B cell (primary cell): ENCODE data around the gene ADARB2. TPM values are rescaled to one million over a fixed set of nuclear protein-coding genes. Genes with fewer than 3 reads are reported as not detected.

ENCODE experiments used
- ATAC-seq: fragments of 200-7000 bp; cut with Tn5 transposase; one replicate; pipeline ENCODE4 v1.10.0; 2021; ENCODE audit warnings: low read depth, mild to moderate bottlenecking, moderate number of reproducible peaks, moderate library complexity
- CTCF ChIA-PET: fragments of 350-600 bp; sonication (Branson Sonifier 250); formaldehyde crosslinking; loops from one replicate; lab custom pipeline; 2021; ENCODE audit warnings: antibody characterized with exemption, inconsistent platforms; lab: Charles Lee
- POLR2A ChIA-PET: fragments of 350-600 bp; sonication (Branson Sonifier 250); formaldehyde crosslinking; loops from one replicate; lab custom pipeline; 2021; ENCODE audit warnings: antibody characterized with exemption; lab: Charles Lee
- DNase-seq: peaks from one replicate; pipeline ENCODE4 v3.0.0; 2013
- H2AFZ ChIP-seq: 2 replicates; pipeline ENCODE4 v1.6.1; 2012; ENCODE audit warnings: mild to moderate bottlenecking, low read depth, low read length; ENCODE audit not compliant: insufficient read depth, poor library complexity, severe bottlenecking
- H3K27ac ChIP-seq, 2 donors: 1 replicate in 1 of 2; 2 replicates in 1 of 2; pipeline ENCODE4 v1.5.1; 2012 to 2013; ENCODE audit warnings: low read length in 2 of 2, mild to moderate bottlenecking in 2 of 2, moderate library complexity in 1 of 2
- H3K27me3 ChIP-seq, 4 experiments: fragments of 200-600 bp in 1 of 4; sonication (generic) in 1 of 4; replicated peaks in 1 of 4; 1 replicate in 2 of 4; 2 replicates in 2 of 4; pipeline versions ENCODE4 v1.6.1 to v1.7.0; 2013 to 2016; ENCODE audit warnings: low read length in 3 of 4, mild to moderate bottlenecking in 2 of 4, mixed read lengths in 1 of 4, moderate library complexity in 1 of 4; ENCODE audit not compliant: insufficient read depth in 4 of 4, control insufficient read depth in 3 of 4; ENCODE audit errors: control extremely low read depth in 1 of 4
- H3K36me3 ChIP-seq, 2 experiments: replicated peaks in 1 of 2; 1 replicate in 1 of 2; 2 replicates in 1 of 2; pipeline versions ENCODE4 v1.6.1 to v1.7.1; 2013; ENCODE audit warnings: low read length in 1 of 2; ENCODE audit not compliant: insufficient read depth in 2 of 2, control insufficient read depth in 1 of 2; ENCODE audit errors: control extremely low read depth in 1 of 2, extremely low read depth in 1 of 2
- H3K4me1 ChIP-seq, 2 donors: fragments of 200-600 bp in 1 of 2; sonication (generic) in 1 of 2; 1 replicate in 1 of 2; 2 replicates in 1 of 2; pipeline versions ENCODE4 v1.5.1 to v1.6.1; 2013 to 2017; ENCODE audit warnings: low read length in 2 of 2; ENCODE audit not compliant: control insufficient read depth in 2 of 2, insufficient read depth in 2 of 2
- H3K4me2 ChIP-seq: replicated peaks from 2 replicates; pipeline ENCODE3; 2012; ENCODE audit warnings: mild to moderate bottlenecking, low read depth, low read length; ENCODE audit not compliant: poor library complexity, severe bottlenecking
- H3K4me3 ChIP-seq, 5 experiments: fragments of 200-600 bp in 1 of 5; sonication (generic) in 1 of 5; 1 replicate in 3 of 5; 2 replicates in 2 of 5; pipeline versions ENCODE4 v1.5.1 to v1.7.0; 2011 to 2016; ENCODE audit warnings: low read length in 4 of 5, mild to moderate bottlenecking in 4 of 5, low read depth in 2 of 5, control low read depth in 1 of 5, moderate library complexity in 1 of 5; ENCODE audit not compliant: insufficient read depth in 1 of 5; ENCODE audit errors: control extremely low read depth in 1 of 5, extremely low read depth in 1 of 5
- H3K79me2 ChIP-seq: fragments of 200-600 bp; sonication (generic); one replicate; pipeline ENCODE4 v1.6.0; 2016; ENCODE audit warnings: low read length; ENCODE audit not compliant: control insufficient read depth, insufficient read depth
- H3K9ac ChIP-seq: fragments of 200-600 bp; sonication (generic); 2 replicates; pipeline ENCODE4 v1.6.1; 2017; ENCODE audit warnings: mild to moderate bottlenecking, low read length, moderate library complexity
- H3K9me3 ChIP-seq, 3 donors: one replicate each; pipeline versions ENCODE4 v1.6.1 to v1.7.1; 2013; ENCODE audit warnings: low read length in 2 of 3; ENCODE audit not compliant: control insufficient read depth in 2 of 3, insufficient read depth in 1 of 3; ENCODE audit errors: control extremely low read depth in 1 of 3
- H4K20me1 ChIP-seq: 2 replicates; pipeline ENCODE4 v1.6.0; 2012; ENCODE audit warnings: mild to moderate bottlenecking, low read length; ENCODE audit not compliant: insufficient read depth, control insufficient read depth, poor library complexity, severe bottlenecking
- H3K27ac Mint-ChIP-seq: one replicate; pipeline ENCODE4 v1.8.0; 2021; ENCODE audit warnings: mixed read lengths
- H3K27me3 Mint-ChIP-seq: one replicate; pipeline ENCODE4 v1.8.0; 2021; ENCODE audit warnings: mixed read lengths
- H3K4me1 Mint-ChIP-seq: one replicate; pipeline ENCODE4 v1.8.0; 2021; ENCODE audit warnings: mixed read lengths
- H3K4me3 Mint-ChIP-seq: one replicate; pipeline ENCODE4 v1.8.0; 2021; ENCODE audit warnings: mixed read lengths
- H3K9me3 Mint-ChIP-seq: one replicate; pipeline ENCODE4 v1.8.0; 2022; ENCODE audit warnings: mixed read lengths; ENCODE audit not compliant: insufficient read depth
- EZH2 ChIP-seq: IDR thresholded peaks from 2 replicates; pipeline ENCODE4 v1.6.1; 2012; ENCODE audit warnings: borderline replicate concordance, low read depth, mild to moderate bottlenecking, moderate library complexity, low read length; ENCODE audit not compliant: insufficient read depth, poor library complexity, severe bottlenecking
- WGBS: methylation state at CpG from one replicate; pipeline ENCODE4 v1.1.5; 2013; ENCODE audit warnings: missing lambda C conversion rate; ENCODE audit not compliant: insufficient coverage; 5-methylcytosine and 5-hydroxymethylcytosine counted together
- intact Hi-C: fragments of 100-400 bp; cut with micrococcal nuclease; formaldehyde crosslinking; loops from one replicate; pipeline ENCODE4 v1.10.0; 2022
- polyA plus RNA-seq: library from polyadenylated mRNA; depleted of rRNA; stranded (reverse); fragments of >200 nt; gene quantifications from 2 replicates; pipeline ENCODE4 v1.2.3, GENCODE V29; 2012
- total RNA-seq, 2 donors: library from RNA; stranded (reverse); fragments of 120-200 nt in 1 of 2; gene quantifications; 1 replicate in 1 of 2; 2 replicates in 1 of 2; pipeline versions ENCODE4 v1.2.3 to v1.2.4, GENCODE V29; 2013 to 2022
- TF ChIP-seq, protein P1 (sequence below): fragments of 200-600 bp; IDR thresholded peaks from one replicate; pipeline ENCODE4 v1.8.0; 2022; ENCODE audit warnings: antibody characterized with exemption, mild to moderate bottlenecking

Gene ADARB2
- total and polyA plus RNA-seq, 2 donors (not counting 1 experiment from before 2014, with no cell fraction given), result 0.13 to 0.96 TPM

DNA sequence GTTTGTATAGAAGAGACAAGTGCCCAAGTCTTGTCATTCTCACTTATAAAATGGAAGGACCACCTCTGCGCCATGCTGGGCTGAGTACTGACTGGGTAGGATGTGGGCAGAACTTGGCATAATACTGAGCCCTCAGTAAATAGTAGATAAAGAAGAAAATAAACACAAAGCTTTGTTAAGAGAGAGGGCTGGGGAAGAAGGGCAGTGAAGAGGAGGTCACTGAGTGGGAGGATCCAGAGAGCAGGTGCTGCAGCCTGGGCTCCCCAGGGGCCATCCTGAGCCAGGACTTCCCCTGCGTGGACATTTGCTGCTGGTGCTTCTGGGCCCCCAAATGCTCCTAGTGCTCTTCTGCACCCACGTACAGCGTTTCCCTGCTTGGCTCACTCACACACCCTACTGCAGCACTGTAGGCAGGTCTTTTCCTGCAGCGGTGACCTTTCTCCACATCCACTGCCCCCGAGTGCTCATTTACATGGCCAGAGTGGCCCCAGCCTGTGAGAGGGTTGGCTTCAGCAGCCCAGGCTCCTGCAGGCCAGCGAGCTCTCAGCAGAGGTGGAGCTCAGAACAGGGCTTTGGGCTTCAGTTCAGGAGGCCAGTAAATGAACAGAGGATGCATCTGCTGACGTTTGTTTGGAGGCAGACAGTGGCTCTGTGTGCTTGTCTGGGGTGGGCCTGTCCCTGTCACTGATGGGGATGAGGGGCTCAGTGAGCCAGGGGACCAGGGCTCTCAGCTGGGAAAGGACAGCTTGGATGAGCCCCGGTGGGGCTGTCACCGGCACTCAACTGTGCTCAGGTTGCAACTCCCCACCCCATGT is 164.6 kb downstream of the ADARB2 start:
- DNase-seq (no peak), ATAC-seq (no peak)
- Histone ChIP-seq H3K4me3 (no peak overlapping the region), H3K79me2 (no peaks in the 10 kb centered on the region), H4K20me1 (no peaks in the 10 kb centered on the region), H3K4me2 (no peak overlapping the region), H3K9me3 (peaks cover 0 to 12% (median 0%) of the 10 kb centered on the region in 3 donors), H2AFZ (no peak overlapping the region), H3K36me3 (no peaks in the 10 kb centered on the region), H3K27me3 (peaks cover 0 to 18% (median 2%) of the 10 kb centered on the region in 4 experiments), H3K9ac (no peak overlapping the region), H3K4me1 (peaks cover 32% of the 10 kb centered on the region in 2 donors), H3K27ac (no peak overlapping the region)
- Mint-ChIP-seq H3K4me1 (peaks cover 41% of the 10 kb centered on the region), H3K9me3 (no peaks in the 10 kb centered on the region), H3K27ac (no peak overlapping the region), H3K27me3 (peaks cover 34% of the 10 kb centered on the region), H3K4me3 (no peak overlapping the region)
- CTCF ChIA-PET, result no interaction called here
- WGBS, result 69% methylated on average over 7 of the region's 10 CpGs
- POLR2A ChIA-PET, result interaction anchor here (0.6 kb wide), 1 partner anchor 316 kb away, joined by 12 read pairs; no protein-coding TSS in a partner anchor
- intact Hi-C loops, result no loop called here
- TF ChIP-seq, protein P1, sequence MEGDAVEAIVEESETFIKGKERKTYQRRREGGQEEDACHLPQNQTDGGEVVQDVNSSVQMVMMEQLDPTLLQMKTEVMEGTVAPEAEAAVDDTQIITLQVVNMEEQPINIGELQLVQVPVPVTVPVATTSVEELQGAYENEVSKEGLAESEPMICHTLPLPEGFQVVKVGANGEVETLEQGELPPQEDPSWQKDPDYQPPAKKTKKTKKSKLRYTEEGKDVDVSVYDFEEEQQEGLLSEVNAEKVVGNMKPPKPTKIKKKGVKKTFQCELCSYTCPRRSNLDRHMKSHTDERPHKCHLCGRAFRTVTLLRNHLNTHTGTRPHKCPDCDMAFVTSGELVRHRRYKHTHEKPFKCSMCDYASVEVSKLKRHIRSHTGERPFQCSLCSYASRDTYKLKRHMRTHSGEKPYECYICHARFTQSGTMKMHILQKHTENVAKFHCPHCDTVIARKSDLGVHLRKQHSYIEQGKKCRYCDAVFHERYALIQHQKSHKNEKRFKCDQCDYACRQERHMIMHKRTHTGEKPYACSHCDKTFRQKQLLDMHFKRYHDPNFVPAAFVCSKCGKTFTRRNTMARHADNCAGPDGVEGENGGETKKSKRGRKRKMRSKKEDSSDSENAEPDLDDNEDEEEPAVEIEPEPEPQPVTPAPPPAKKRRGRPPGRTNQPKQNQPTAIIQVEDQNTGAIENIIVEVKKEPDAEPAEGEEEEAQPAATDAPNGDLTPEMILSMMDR, result no peak
- TF ChIP-seq EZH2, result no peak

DNA sequence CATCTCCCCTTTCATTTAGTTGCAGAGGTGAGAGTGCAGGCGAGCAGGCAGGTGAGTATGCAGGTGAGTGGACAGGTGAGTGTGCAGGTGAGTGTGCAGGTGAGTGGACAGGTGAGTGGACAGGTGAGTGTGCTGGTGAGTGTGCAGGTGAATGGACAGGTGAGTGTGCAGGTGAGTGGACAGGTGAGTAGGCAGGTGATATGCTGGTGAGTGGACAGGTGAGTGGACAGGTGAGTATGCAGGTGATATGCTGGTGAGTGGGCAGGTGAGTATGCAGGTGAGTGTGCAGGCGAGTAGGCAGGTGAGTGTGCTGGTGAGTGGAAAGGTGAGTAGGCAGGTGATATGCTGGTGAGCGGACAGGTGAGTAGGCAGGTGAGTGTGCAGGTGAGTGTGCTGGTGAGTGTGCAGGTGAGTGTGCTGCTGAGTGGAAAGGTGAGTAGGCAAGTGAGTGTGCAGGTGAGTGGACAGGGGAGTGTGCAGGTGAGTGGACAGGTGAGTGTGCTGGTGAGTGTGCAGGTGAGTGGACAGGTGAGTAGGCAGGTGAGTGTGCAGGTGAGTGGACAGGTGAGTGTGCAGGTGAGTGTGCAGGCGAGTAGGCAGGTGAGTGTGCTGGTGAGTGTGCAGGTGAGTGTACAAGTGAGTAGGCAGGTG is 165.6 kb downstream of the ADARB2 start:
- H3K79me2 ChIP-seq, result no peaks in the 10 kb centered on the region
- intact Hi-C loops, result no loop called here
- no peak overlapping the region for H3K4me2 ChIP-seq
- H3K9ac ChIP-seq, result no peak overlapping the region
- H2AFZ ChIP-seq, result no peak overlapping the region
- peaks cover 0 to 12% (median 0%) of the 10 kb centered on the region in 3 donors for H3K9me3 ChIP-seq
- Mint-ChIP-seq H3K9me3 (no peaks in the 10 kb centered on the region), H3K27ac (peak overlapping the region; percentile 20), H3K4me3 (no peak overlapping the region), H3K4me1 (peaks cover 31% of the 10 kb centered on the region), H3K27me3 (peaks cover 32% of the 10 kb centered on the region)
- no peak overlapping the region for H3K4me3 ChIP-seq
- ChIA-PET POLR2A (no interaction called here), CTCF (no interaction called here)
- no peak overlapping the region for H3K27ac ChIP-seq
- peaks cover 0 to 23% (median 2%) of the 10 kb centered on the region in 4 experiments for H3K27me3 ChIP-seq
- WGBS, result 90% methylated on average over 4 of the region's 4 CpGs
- no peaks in the 10 kb centered on the region for H4K20me1 ChIP-seq
- H3K36me3 ChIP-seq, result no peaks in the 10 kb centered on the region
- TF ChIP-seq, protein P1, result no peak
- TF ChIP-seq EZH2, result no peak
- no peak for DNase-seq
- no peak for ATAC-seq
- H3K4me1 ChIP-seq, result peaks cover 22 to 23% of the 10 kb centered on the region in 2 donors
